GM12878 (cell line): ENCODE data around the gene CACNA2D4. TPM values are rescaled to one million over a fixed set of nuclear protein-coding genes. Genes with fewer than 3 reads are reported as not detected.
A peak's percentile ranks its signal among the peaks of the same experiment; 100 is the strongest.

Experiments used
- ATAC-seq: fragments of 200-7000 bp; cut with Tn5 transposase; 3 replicates; pipeline ENCODE4 v1.9.1; 2020; ENCODE audit warnings: mild to moderate bottlenecking, moderate library complexity
- BruUV-seq: library from RNA; stranded (reverse); fragments of 400-500 nt; replicated peaks from 2 replicates; lab custom pipeline; 2021; lab: Mats Ljungman, UMichigan
- CTCF ChIA-PET: fragments of 300-600 bp; sonication (Branson Sonifier 250); formaldehyde crosslinking; extraction: SDS; loops from one replicate; lab custom pipeline; 2021; ENCODE audit warnings: inconsistent platforms; lab: Yijun Ruan, JAX
- POLR2A ChIA-PET: fragments of 350-600 bp; formaldehyde crosslinking; extraction: SDS; loops from one replicate; lab custom pipeline; 2021; ENCODE audit warnings: inconsistent platforms; lab: Charles Lee
- RAD21 ChIA-PET: fragments of 300-600 bp; sonication (Branson Sonifier 250); formaldehyde crosslinking; loops from one replicate; lab custom pipeline; 2023; ENCODE audit warnings: antibody characterized with exemption; ENCODE audit not compliant: unreplicated experiment; lab: Charles Lee
- SMC1A ChIA-PET: fragments of 300-600 bp; sonication (Branson Sonifier 250); formaldehyde crosslinking; loops from one replicate; lab custom pipeline; 2023; ENCODE audit not compliant: unreplicated experiment, uncharacterized antibody; lab: Charles Lee
- DNase-seq: peaks from one replicate; pipeline ENCODE4 v3.0.0-alpha.2; 2011; ENCODE audit warnings: low read depth, low spot score
- FAIRE-seq: peaks from 3 replicates; lab custom pipeline; 2011; peaks lifted over from hg19 to GRCh38; lab: Jason Lieb, UNC
- H2AFZ ChIP-seq: 2 replicates; pipeline ENCODE4 v1.6.0; 2011; ENCODE audit warnings: low read depth, low read length, control low read depth; ENCODE audit not compliant: control insufficient read depth
- H3K27ac ChIP-seq: 2 replicates; pipeline ENCODE4 v1.5.1; 2011; ENCODE audit warnings: control low read depth; ENCODE audit not compliant: control insufficient read depth, insufficient read depth
- H3K27me3 ChIP-seq, 2 experiments: replicated peaks in 1 of 2; 2 replicates each; pipeline versions ENCODE4 v1.6.0 to v1.6.1; 2011; ENCODE audit warnings: low read length in 1 of 2; ENCODE audit not compliant: control insufficient read depth in 2 of 2, insufficient read depth in 2 of 2
- H3K36me3 ChIP-seq, 2 experiments: 2 replicates each; pipeline ENCODE4 v1.5.1; 2011; ENCODE audit warnings: low read length in 1 of 2; ENCODE audit not compliant: control insufficient read depth in 2 of 2, insufficient read depth in 2 of 2
- H3K4me1 ChIP-seq: 2 replicates; pipeline ENCODE4 v1.6.1; 2011; ENCODE audit warnings: mild to moderate bottlenecking, low read length, moderate library complexity, mixed read lengths; ENCODE audit not compliant: control insufficient read depth, insufficient read depth
- H3K4me2 ChIP-seq: 2 replicates; pipeline ENCODE4 v1.6.0; 2011; ENCODE audit warnings: control low read depth; ENCODE audit not compliant: control insufficient read depth, insufficient read depth
- H3K4me3 ChIP-seq: fragments of 200-600 bp; sonication (generic); 2 replicates; pipeline ENCODE4 v1.5.1; 2016
- H3K79me2 ChIP-seq: 2 replicates; pipeline ENCODE4 v1.6.0; 2011; ENCODE audit warnings: low read length; ENCODE audit not compliant: control insufficient read depth, insufficient read depth
- H3K9ac ChIP-seq: 2 replicates; pipeline ENCODE4 v1.8.0; 2011; ENCODE audit warnings: low read length, control low read depth, mixed read lengths; ENCODE audit not compliant: control insufficient read depth, insufficient read depth
- H3K9me3 ChIP-seq: replicated peaks from 3 replicates; pipeline ENCODE4 v1.5.1; 2011; ENCODE audit warnings: mild to moderate bottlenecking, low read length; ENCODE audit not compliant: control insufficient read depth, insufficient read depth
- H4K20me1 ChIP-seq: 2 replicates; pipeline ENCODE4 v1.6.0; 2011; ENCODE audit not compliant: control insufficient read depth, insufficient read depth
- BCL11A ChIP-seq: IDR thresholded peaks from 2 replicates; pipeline ENCODE4 v1.6.1; 2011; ENCODE audit warnings: low read depth, low read length
- CREB1 ChIP-seq: IDR thresholded peaks from 2 replicates; pipeline ENCODE4 v1.6.1; 2012; ENCODE audit warnings: low read depth, mild to moderate bottlenecking, inconsistent platforms
- EZH2 ChIP-seq: IDR thresholded peaks from 2 replicates; pipeline ENCODE4 v1.6.1; 2012; ENCODE audit warnings: low read depth, mild to moderate bottlenecking, control low read depth, inconsistent platforms, low read length, borderline replicate concordance; ENCODE audit not compliant: control insufficient read depth
- IKZF1 ChIP-seq: fragments of 450-650 bp; conservative IDR thresholded peaks from 2 replicates; pipeline ENCODE4 v1.6.1; 2017; ENCODE audit warnings: antibody characterized with exemption, mild to moderate bottlenecking
- MEF2A ChIP-seq: IDR thresholded peaks from 2 replicates; pipeline ENCODE4 v1.6.1; 2011; ENCODE audit warnings: low read depth, mild to moderate bottlenecking, low read length, moderate library complexity; ENCODE audit not compliant: insufficient read depth
- MTA3 ChIP-seq: IDR thresholded peaks from 2 replicates; pipeline ENCODE4 v1.6.1; 2012; ENCODE audit warnings: low read length, inconsistent platforms, borderline replicate concordance
- NFYA ChIP-seq: IDR thresholded peaks from 2 replicates; pipeline ENCODE4 v1.6.1; 2011; ENCODE audit warnings: low read depth, mild to moderate bottlenecking, low read length, improper control_type of control experiment, borderline replicate concordance
- RFX5 ChIP-seq: IDR thresholded peaks from 2 replicates; pipeline ENCODE4 v1.6.1; 2011; ENCODE audit warnings: low read depth, low read length, improper control_type of control experiment
- SP1 ChIP-seq: IDR thresholded peaks from one replicate; pipeline ENCODE4 v1.6.1; 2011; ENCODE audit warnings: low read depth, low read length
- TBL1XR1 ChIP-seq: IDR thresholded peaks from 2 replicates; pipeline ENCODE4 v1.6.1; 2012; ENCODE audit warnings: low read depth, low read length, improper control_type of control experiment
- ZNF24 ChIP-seq: fragments of 450-650 bp; IDR thresholded peaks from 2 replicates; pipeline ENCODE4 v1.6.1; 2017; ENCODE audit warnings: antibody characterized with exemption, mild to moderate bottlenecking
- WGBS: methylation state at CpG from one replicate; pipeline ENCODE4 v1.1.6; 2016; ENCODE audit warnings: low lambda C conversion rate; ENCODE audit not compliant: insufficient replicate concordance, insufficient coverage; ENCODE audit errors: missing lambda C conversion rate; 5-methylcytosine and 5-hydroxymethylcytosine counted together
- in situ Hi-C: fragments of 300-500 bp; cut with MboI; formaldehyde crosslinking; loops from 9 replicates; pipeline ENCODE4 v1.14.3; 2018; ENCODE audit warnings: mixed read lengths
- intact Hi-C: fragments of 100-400 bp; cut with micrococcal nuclease; formaldehyde crosslinking; loops from one replicate; pipeline ENCODE4 v1.14.2; 2022; ENCODE audit not compliant: unreplicated experiment
- polyA plus RNA-seq, 11 experiments: library from polyadenylated mRNA; depleted of rRNA in 4 of 11; unstranded in 6 of 11; stranded (reverse) in 5 of 11; fragments of >200 nt; fragmentation: Nextera tagmentation in 4 of 11; fragmentation: Illumina TruSeq in 1 of 11; extraction: Ambion mirVana in 4 of 11; extraction: Trizol in 1 of 11; gene quantifications; 1 replicate in 1 of 11; 2 replicates in 10 of 11; pipeline versions ENCODE4 v1.2.1 to v1.2.3, GENCODE V29; 2011 to 2016; ENCODE audit warnings: inconsistent platforms in 2 of 11, missing spikeins in 2 of 11, low read depth in 1 of 11
- total RNA-seq, 4 experiments: library from RNA; depleted of rRNA in 3 of 4; stranded (reverse); fragments of >200 nt in 3 of 4; fragmentation: Illumina TruSeq in 1 of 4; extraction: Trizol in 1 of 4; gene quantifications; 2 replicates each; pipeline versions ENCODE4 v1.2.1 to v1.2.3, GENCODE V29; 2013 to 2021
- TF ChIP-seq, protein P1 (sequence below): IDR thresholded peaks from 2 replicates; pipeline ENCODE4 v1.6.1; 2012; ENCODE audit warnings: mild to moderate bottlenecking, low read depth, low read length

Gene CACNA2D4
- total and polyA plus RNA-seq, 10 of the 15 experiments (the other 5 are each of a cell fraction or from before 2014, with no cell fraction given) = 0.03 to 1.0 (median 0.65) TPM

DNA sequence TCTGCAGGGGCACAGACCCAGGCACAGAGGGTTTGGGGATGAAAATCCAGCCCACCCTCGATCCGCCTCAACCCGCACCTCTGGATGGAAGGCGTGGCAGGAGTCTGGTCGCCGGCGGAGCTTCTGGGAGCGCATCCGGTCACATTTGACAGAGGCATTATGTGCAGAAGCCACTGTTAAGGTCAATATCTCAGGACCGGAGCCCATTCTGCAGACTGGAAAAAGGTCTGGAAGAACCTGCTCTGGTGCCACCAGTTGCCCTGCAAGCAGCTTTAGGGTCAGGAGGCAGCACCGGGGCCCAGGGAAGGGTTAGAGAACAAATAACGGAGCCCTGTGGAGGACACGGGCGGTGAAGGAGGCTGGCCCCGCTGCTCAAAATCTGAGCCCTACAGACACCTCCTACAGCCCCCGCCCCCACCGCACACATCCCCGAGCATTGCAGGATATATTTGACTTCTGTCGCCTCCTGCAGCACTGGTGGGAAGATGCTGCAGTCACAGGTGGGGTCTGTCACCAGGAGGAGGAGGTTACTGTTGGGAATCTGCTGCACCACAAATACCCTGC, 123.1 kb downstream of the CACNA2D4 start:
- intact Hi-C loops = loop anchor here (5.0 to 10.0 kb wide), 2 partner anchors 489 to 787 kb away; no protein-coding TSS in a partner anchor
- DNase-seq = no peak
- no peak for FAIRE-seq
- Histone ChIP-seq H2AFZ (no peak overlapping the region; the same call in 1 of the 2 replicates), H3K9me3 (no peaks in the 10 kb centered on the region), H3K4me2 (peak overlapping the region; percentile 26), H3K9ac (no peak overlapping the region)
- WGBS = 69% methylated on average over 19 of the region's 19 CpGs
- ChIA-PET SMC1A (interaction anchor here (1.0 to 7.6 kb wide), 6 partner anchors 27 to 241 kb away, joined by 3 to 109 read pairs (median 5); no protein-coding TSS in a partner anchor), POLR2A (interaction anchor here (1.1 to 1.5 kb wide), 2 partner anchors 145 to 160 kb away, joined by 3 to 6 read pairs; no protein-coding TSS in a partner anchor)
- no TSS peak for BruUV-seq
- ATAC-seq = no peak
- TF ChIP-seq CREB1 = no peak
- TF ChIP-seq RFX5 = no peak
- no peak for TF ChIP-seq ZNF24
- TF ChIP-seq MTA3 = no peak
- no peak for TF ChIP-seq TBL1XR1
- TF ChIP-seq NFYA = no peak
- no peak for TF ChIP-seq BCL11A
- no peak for TF ChIP-seq MEF2A
- TF ChIP-seq, protein P1, sequence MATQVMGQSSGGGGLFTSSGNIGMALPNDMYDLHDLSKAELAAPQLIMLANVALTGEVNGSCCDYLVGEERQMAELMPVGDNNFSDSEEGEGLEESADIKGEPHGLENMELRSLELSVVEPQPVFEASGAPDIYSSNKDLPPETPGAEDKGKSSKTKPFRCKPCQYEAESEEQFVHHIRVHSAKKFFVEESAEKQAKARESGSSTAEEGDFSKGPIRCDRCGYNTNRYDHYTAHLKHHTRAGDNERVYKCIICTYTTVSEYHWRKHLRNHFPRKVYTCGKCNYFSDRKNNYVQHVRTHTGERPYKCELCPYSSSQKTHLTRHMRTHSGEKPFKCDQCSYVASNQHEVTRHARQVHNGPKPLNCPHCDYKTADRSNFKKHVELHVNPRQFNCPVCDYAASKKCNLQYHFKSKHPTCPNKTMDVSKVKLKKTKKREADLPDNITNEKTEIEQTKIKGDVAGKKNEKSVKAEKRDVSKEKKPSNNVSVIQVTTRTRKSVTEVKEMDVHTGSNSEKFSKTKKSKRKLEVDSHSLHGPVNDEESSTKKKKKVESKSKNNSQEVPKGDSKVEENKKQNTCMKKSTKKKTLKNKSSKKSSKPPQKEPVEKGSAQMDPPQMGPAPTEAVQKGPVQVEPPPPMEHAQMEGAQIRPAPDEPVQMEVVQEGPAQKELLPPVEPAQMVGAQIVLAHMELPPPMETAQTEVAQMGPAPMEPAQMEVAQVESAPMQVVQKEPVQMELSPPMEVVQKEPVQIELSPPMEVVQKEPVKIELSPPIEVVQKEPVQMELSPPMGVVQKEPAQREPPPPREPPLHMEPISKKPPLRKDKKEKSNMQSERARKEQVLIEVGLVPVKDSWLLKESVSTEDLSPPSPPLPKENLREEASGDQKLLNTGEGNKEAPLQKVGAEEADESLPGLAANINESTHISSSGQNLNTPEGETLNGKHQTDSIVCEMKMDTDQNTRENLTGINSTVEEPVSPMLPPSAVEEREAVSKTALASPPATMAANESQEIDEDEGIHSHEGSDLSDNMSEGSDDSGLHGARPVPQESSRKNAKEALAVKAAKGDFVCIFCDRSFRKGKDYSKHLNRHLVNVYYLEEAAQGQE = no peak
- no peak for TF ChIP-seq EZH2
- no peak for TF ChIP-seq SP1
- no peak for TF ChIP-seq IKZF1
- TF ChIP-seq, all 136 proteins: peak for 0
- Histone ChIP-seq H3K4me1 (peaks cover 7% of the 10 kb centered on the region), H3K36me3 (no peaks in the 10 kb centered on the region; a peak in 1 of 4 replicates), H3K79me2 (no peaks in the 10 kb centered on the region; the same call in 1 of the 2 replicates), H3K4me3 (no peak overlapping the region), H3K27me3 (no peaks in the 10 kb centered on the region), H4K20me1 (no peaks in the 10 kb centered on the region), H3K27ac (no peak overlapping the region)
- CTCF ChIA-PET = interaction anchor here (0.7 to 9.5 kb wide), 7 partner anchors 28 to 241 kb away, joined by 3 to 434 read pairs (median 4); no protein-coding TSS in a partner anchor
- in situ Hi-C loops = no loop called here
- RAD21 ChIA-PET = interaction anchor here (0.7 to 6.5 kb wide), 5 partner anchors 130 to 239 kb away, joined by 3 to 69 read pairs (median 3); no protein-coding TSS in a partner anchor
